HepG2 (cell line): ENCODE data around the gene FMNL2. TPM values are rescaled to one million over a fixed set of nuclear protein-coding genes. Genes with fewer than 3 reads are reported as not detected.

Experiments
- ATAC-seq: fragments of 200-7000 bp; cut with Tn5 transposase; 3 replicates; pipeline ENCODE4 v1.9.1; 2020; ENCODE audit warnings: mild to moderate bottlenecking, moderate library complexity
- BruUV-seq: library from RNA; stranded (reverse); fragments of 400-500 nt; replicated peaks from 2 replicates; lab custom pipeline; 2021; lab: Mats Ljungman, UMichigan
- CTCF ChIA-PET: fragments of 300-600 bp; formaldehyde crosslinking; extraction: SDS; loops from one replicate; lab custom pipeline; 2021; ENCODE audit warnings: low total read pairs, inconsistent platforms, low intra/inter-chr PET ratio; lab: Yijun Ruan, JAX
- POLR2A ChIA-PET: fragments of 350-600 bp; sonication (Branson Sonifier 250); formaldehyde crosslinking; loops from one replicate; lab custom pipeline; 2020; ENCODE audit warnings: antibody characterized with exemption, inconsistent platforms; lab: Yijun Ruan, JAX
- DNase-seq: peaks from one replicate; pipeline ENCODE4 v3.0.0-alpha.2; 2015; ENCODE audit warnings: low spot score
- FAIRE-seq: peaks from 3 replicates; lab custom pipeline; 2011; peaks lifted over from hg19 to GRCh38; lab: Jason Lieb, UNC
- H2AFZ ChIP-seq: one replicate; pipeline ENCODE4 v1.6.1; 2011; ENCODE audit warnings: low read length, inconsistent platforms
- H3K27ac ChIP-seq: fragments of 300-600 bp; 3 replicates; pipeline ENCODE4 v1.8.0; 2011; ENCODE audit warnings: mixed run types, mild to moderate bottlenecking, mixed read lengths, low read length, inconsistent platforms; ENCODE audit not compliant: insufficient read depth; ENCODE audit errors: extremely low read length
- H3K27me3 ChIP-seq, 2 experiments: fragments of 200-600 bp in 1 of 2; 2 replicates in 1 of 2; 3 replicates in 1 of 2; pipeline versions ENCODE4 v1.6.0 to v1.8.0; 2011; ENCODE audit warnings: low read length in 2 of 2, mild to moderate bottlenecking in 2 of 2, moderate library complexity in 2 of 2, inconsistent platforms in 1 of 2; ENCODE audit not compliant: insufficient read depth in 2 of 2, control insufficient read depth in 1 of 2
- H3K36me3 ChIP-seq, 2 experiments: fragments of 200-600 bp in 1 of 2; replicated peaks in 1 of 2; 2 replicates in 1 of 2; 3 replicates in 1 of 2; pipeline versions ENCODE4 v1.5.1 to v1.8.0; 2011; ENCODE audit warnings: low read length in 2 of 2, inconsistent platforms in 1 of 2; ENCODE audit not compliant: insufficient read depth in 2 of 2, control insufficient read depth in 1 of 2
- H3K4me1 ChIP-seq: 2 replicates; pipeline ENCODE4 v1.5.1; 2012; ENCODE audit warnings: low read length, inconsistent platforms; ENCODE audit not compliant: insufficient read depth
- H3K4me2 ChIP-seq: 2 replicates; pipeline ENCODE4 v1.6.0; 2011; ENCODE audit warnings: low read depth, low read length, inconsistent platforms
- H3K4me3 ChIP-seq, 3 experiments: fragments of 200-600 bp in 1 of 3; sonication (generic), shearing (Covaris generic) in 1 of 3; replicated peaks in 1 of 3; 2 replicates each; pipeline ENCODE4 v1.5.1; 2011 to 2016; ENCODE audit warnings: low read length in 3 of 3, inconsistent platforms in 2 of 3, low read depth in 2 of 3, mild to moderate bottlenecking in 2 of 3, control low read depth in 1 of 3, mixed read lengths in 1 of 3; ENCODE audit not compliant: insufficient read depth in 1 of 3
- H3K79me2 ChIP-seq: one replicate; pipeline ENCODE4 v1.6.1; 2011; ENCODE audit warnings: low read length, inconsistent platforms; ENCODE audit not compliant: insufficient read depth
- H3K9ac ChIP-seq: 2 replicates; pipeline ENCODE4 v1.6.0; 2011; ENCODE audit warnings: mild to moderate bottlenecking, low read depth, low read length, inconsistent platforms; ENCODE audit not compliant: insufficient read depth
- H3K9me3 ChIP-seq: 2 replicates; pipeline ENCODE4 v1.5.1; 2012; ENCODE audit warnings: mild to moderate bottlenecking, low read length
- H4K20me1 ChIP-seq: 2 replicates; pipeline ENCODE4 v1.6.0; 2011; ENCODE audit warnings: inconsistent platforms, mild to moderate bottlenecking, low read length, moderate library complexity; ENCODE audit not compliant: insufficient read depth
- CEBPZ ChIP-seq: IDR thresholded peaks from 2 replicates; pipeline ENCODE4 v1.6.1; 2012; ENCODE audit warnings: low read length, improper control_type of control experiment
- IKZF4 ChIP-seq: sonication (generic); formaldehyde crosslinking; IDR thresholded peaks from 2 replicates; pipeline ENCODE4 v1.5.1; 2020; ENCODE audit warnings: borderline replicate concordance, mild to moderate bottlenecking, low read depth, missing genetic modification reagents; ENCODE audit errors: not compliant biosample characterization
- ISL2 ChIP-seq: sonication (generic); formaldehyde crosslinking; IDR thresholded peaks from 2 replicates; pipeline ENCODE4 v1.5.0; 2020; ENCODE audit warnings: missing genetic modification reagents
- NFAT5 ChIP-seq: sonication (generic); formaldehyde crosslinking; IDR thresholded peaks from 2 replicates; pipeline ENCODE4 v1.4.0; 2020; ENCODE audit warnings: missing genetic modification reagents
- PBX3 ChIP-seq: sonication (generic); formaldehyde crosslinking; IDR thresholded peaks from 2 replicates; pipeline ENCODE4 v1.8.1; 2023; ENCODE audit warnings: missing genetic modification reagents, inconsistent platforms, borderline replicate concordance
- REL ChIP-seq: sonication (generic); formaldehyde crosslinking; conservative IDR thresholded peaks from 2 replicates; pipeline ENCODE4 v1.8.0; 2022; ENCODE audit warnings: mild to moderate bottlenecking, missing genetic modification reagents, moderate library complexity
- SOX5 ChIP-seq: IDR thresholded peaks from 2 replicates; pipeline ENCODE4 v1.6.1; 2016; ENCODE audit warnings: borderline replicate concordance
- STAG1 ChIP-seq: sonication (generic); formaldehyde crosslinking; IDR thresholded peaks from 2 replicates; pipeline ENCODE4 v1.4.0; 2020; ENCODE audit warnings: missing genetic modification reagents
- WGBS: methylation state at CpG from one replicate; pipeline ENCODE4 v1.1.6; 2017; ENCODE audit warnings: low lambda C conversion rate; 5-methylcytosine and 5-hydroxymethylcytosine counted together
- in situ Hi-C: cut with HindIII; loops from 2 replicates; pipeline ENCODE4 v1.10.0; 2017; ENCODE audit warnings: low pct_unique_long_range_greater_than_20kb; ENCODE audit not compliant: extremely low pct_ligation_motif_present
- intact Hi-C: fragments of 100-400 bp; cut with micrococcal nuclease; formaldehyde crosslinking; loops from one replicate; pipeline ENCODE4 v1.10.0; 2022; ENCODE audit not compliant: unreplicated experiment
- polyA plus RNA-seq, 8 experiments: library from polyadenylated mRNA; depleted of rRNA in 3 of 8; stranded (reverse) in 7 of 8; unstranded in 1 of 8; fragments of >200 nt; fragmentation: Illumina TruSeq in 4 of 8; extraction: Trizol in 4 of 8; gene quantifications; 2 replicates each; pipeline versions ENCODE4 v1.2.1 to v1.2.3, GENCODE V29; 2011 to 2016; ENCODE audit warnings: low read depth in 4 of 8, missing spikeins in 1 of 8, mixed read lengths in 1 of 8; ENCODE audit not compliant: insufficient read depth in 1 of 8
- total RNA-seq, 5 experiments: library from RNA; depleted of rRNA; stranded (reverse); fragments of >200 nt; fragmentation: Illumina TruSeq; extraction: Trizol; gene quantifications; 2 replicates each; pipeline ENCODE4 v1.2.3, GENCODE V29; 2016; ENCODE audit warnings: low read depth in 1 of 5
- TF ChIP-seq, protein P1 (sequence below): sonication (generic); formaldehyde crosslinking; IDR thresholded peaks from 2 replicates; pipeline ENCODE4 v1.4.0; 2020; ENCODE audit warnings: mild to moderate bottlenecking, low read depth, missing genetic modification reagents

The FMNL2 gene
- total and polyA plus RNA-seq, 2 of the 13 experiments (the other 11 are each of a cell fraction or from before 2014, with no cell fraction given) = 66.5 to 67.7 TPM

- TF ChIP-seq CEBPZ = no peak
- peak; percentile 5; the same call in 1 of the 2 replicates for TF ChIP-seq STAG1
- no peak for TF ChIP-seq PBX3 (CRISPR knock-in tag)
- TF ChIP-seq, all 625 proteins: peak for 26
These were observed 208.1 kb downstream of the FMNL2 start (continued) for GRCh38 chr2:152542995-152543481.

GRCh38 chr2:152543717-152544116 lies 208.7 kb downstream of the FMNL2 start:
- no peak for FAIRE-seq
- in situ Hi-C loops = no loop called here
- H3K27me3 ChIP-seq = no peaks in the 10 kb centered on the region
- ChIA-PET CTCF (no interaction called here), POLR2A (interaction anchor here (1.0 to 1.8 kb wide), 2 partner anchors 57 to 134 kb away, joined by 5 read pairs; no protein-coding TSS in a partner anchor)
- H3K4me1 ChIP-seq = peaks cover 30% of the 10 kb centered on the region
- no peak overlapping the region for H3K4me2 ChIP-seq
- 92% methylated on average over 4 of the region's 4 CpGs for WGBS
- intact Hi-C loops = no loop called here
- no TSS peak for BruUV-seq
- no peak for DNase-seq
- H4K20me1 ChIP-seq = no peaks in the 10 kb centered on the region
- H3K9ac ChIP-seq = no peak overlapping the region
- peaks cover 26 to 54% of the 10 kb centered on the region in 2 experiments for H3K36me3 ChIP-seq
- H2AFZ ChIP-seq = no peak overlapping the region
- no peak overlapping the region for H3K4me3 ChIP-seq
- H3K79me2 ChIP-seq = peaks cover 18% of the 10 kb centered on the region
- H3K9me3 ChIP-seq = no peaks in the 10 kb centered on the region
- no peak for ATAC-seq
- H3K27ac ChIP-seq = no peak overlapping the region
- TF ChIP-seq IKZF4 (CRISPR knock-in tag) (no peak), SOX5 (CRISPR knock-in tag) (no peak), NFAT5 (CRISPR knock-in tag) (no peak), REL (no peak), ISL2 (CRISPR knock-in tag) (no peak)
- TF ChIP-seq, protein P1, sequence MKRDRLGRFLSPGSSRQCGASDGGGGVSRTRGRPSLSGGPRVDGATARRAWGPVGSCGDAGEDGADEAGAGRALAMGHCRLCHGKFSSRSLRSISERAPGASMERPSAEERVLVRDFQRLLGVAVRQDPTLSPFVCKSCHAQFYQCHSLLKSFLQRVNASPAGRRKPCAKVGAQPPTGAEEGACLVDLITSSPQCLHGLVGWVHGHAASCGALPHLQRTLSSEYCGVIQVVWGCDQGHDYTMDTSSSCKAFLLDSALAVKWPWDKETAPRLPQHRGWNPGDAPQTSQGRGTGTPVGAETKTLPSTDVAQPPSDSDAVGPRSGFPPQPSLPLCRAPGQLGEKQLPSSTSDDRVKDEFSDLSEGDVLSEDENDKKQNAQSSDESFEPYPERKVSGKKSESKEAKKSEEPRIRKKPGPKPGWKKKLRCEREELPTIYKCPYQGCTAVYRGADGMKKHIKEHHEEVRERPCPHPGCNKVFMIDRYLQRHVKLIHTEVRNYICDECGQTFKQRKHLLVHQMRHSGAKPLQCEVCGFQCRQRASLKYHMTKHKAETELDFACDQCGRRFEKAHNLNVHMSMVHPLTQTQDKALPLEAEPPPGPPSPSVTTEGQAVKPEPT (CRISPR knock-in tag) = no peak
